ENCODE data around the gene SPACDR.
A peak's percentile ranks its signal among the peaks of the same experiment; 100 is the strongest.

SPACDR gene

DNA sequence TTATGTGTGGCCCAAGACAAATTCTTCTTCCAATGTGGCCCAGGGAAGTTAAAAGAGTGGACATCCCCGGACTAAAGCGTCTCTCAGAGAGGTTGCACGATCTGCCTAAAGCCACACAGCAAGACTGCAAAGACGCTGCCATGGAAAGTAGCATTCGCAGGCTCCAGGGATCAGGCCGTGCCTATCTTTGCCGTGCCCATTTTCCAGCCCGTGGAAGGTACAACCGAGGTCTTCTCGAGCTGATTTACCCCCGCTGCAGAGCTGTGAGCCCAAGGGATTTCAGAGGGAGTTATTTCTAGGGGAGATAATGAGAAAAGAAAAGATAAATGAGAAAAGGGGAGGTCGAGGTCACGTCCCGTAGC is 18.6 kb upstream of the SPACDR start:
- no peak overlapping the region for H3K9ac ChIP-seq (ENCODE audit: low read length)
- H3K27ac ChIP-seq (ENCODE audit: low read depth, low read length): no peak overlapping the region

DNA sequence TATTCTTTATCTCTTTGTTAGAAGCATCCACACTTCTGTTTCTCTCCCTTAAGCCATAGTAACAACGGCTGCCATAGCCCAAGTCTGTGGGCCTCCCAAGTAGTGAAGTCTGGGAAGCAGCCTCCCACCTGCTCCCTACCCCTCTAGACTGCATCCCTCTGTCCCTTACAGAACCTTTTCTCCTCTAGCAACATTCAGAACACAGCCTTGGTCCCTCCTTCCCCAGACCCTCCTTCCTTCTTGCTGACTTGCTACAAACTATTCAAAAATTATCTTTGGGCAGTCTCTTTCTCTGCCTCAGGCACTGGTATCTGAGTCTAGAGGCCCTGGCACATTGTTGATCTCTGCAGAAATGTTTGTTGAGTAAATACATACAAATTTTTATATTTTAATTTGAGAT is 17.4 kb upstream of the SPACDR start:
- H3K9ac ChIP-seq (ENCODE audit: low read length): no peak overlapping the region
- H3K4me1 ChIP-seq (ENCODE audit: control insufficient read depth, insufficient read depth, low read length): peaks cover 7% of the 10 kb centered on the region
- no peaks in the 10 kb centered on the region for H3K36me3 ChIP-seq (ENCODE audit: control insufficient read depth, insufficient read depth, low read length)
- no peak overlapping the region for H3K27ac ChIP-seq (ENCODE audit: low read depth, low read length)
- no peak overlapping the region for H3K4me3 ChIP-seq (ENCODE audit: low read length)
- no peaks in the 10 kb centered on the region for H3K27me3 ChIP-seq (ENCODE audit: control insufficient read depth, insufficient read depth, low read length)

More for the DNA sequence above, 18.6 kb upstream of the SPACDR start:
- H3K4me1 ChIP-seq (ENCODE audit: control insufficient read depth, insufficient read depth, low read length): peaks cover 2% of the 10 kb centered on the region
- peak overlapping the region; percentile 51 for H3K4me3 ChIP-seq (ENCODE audit: low read length)
- H3K27me3 ChIP-seq (ENCODE audit: control insufficient read depth, insufficient read depth, low read length): no peaks in the 10 kb centered on the region
- H3K36me3 ChIP-seq (ENCODE audit: control insufficient read depth, insufficient read depth, low read length): no peaks in the 10 kb centered on the region

DNA sequence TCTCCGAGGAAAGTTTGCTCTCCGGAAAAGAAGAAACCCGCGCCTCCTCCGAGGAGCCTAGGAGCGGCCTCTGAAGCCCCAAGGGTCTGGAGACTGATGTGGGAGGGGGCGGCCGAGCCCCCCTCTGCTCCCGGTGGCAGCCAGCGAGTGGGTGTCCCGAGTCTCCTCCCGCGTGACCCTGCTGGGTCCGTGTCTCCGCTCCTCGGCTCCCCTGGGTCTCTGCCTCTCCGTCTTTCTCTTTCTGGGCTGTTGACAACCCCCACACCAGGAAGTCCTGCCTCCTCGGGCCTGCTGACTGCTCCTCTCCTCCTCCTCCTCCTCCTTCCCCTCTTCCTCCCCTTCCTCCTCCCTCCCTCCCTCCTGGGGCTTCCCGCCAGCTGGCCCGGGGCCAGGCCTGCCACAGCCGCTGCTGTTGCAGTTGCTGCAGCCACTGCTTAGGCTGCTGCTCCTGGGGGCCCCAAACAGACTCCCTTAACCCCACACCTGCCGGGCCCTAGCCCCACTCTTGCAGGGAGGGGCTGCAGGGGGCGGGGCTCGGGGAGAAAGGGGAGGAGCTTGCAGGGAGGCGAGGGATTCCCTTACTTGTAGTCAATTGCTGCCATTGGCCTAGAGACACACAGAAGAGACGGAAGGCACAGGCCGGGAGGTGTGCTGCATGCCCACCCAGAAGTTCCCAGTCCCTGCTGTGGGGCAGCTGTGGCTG is 15.0 kb upstream of the SPACDR start, which contains the start of gene TSC22D4:
TSS of gene TSC22D4 (minus strand) at position 257 of the 703 bp plus-strand sequence. CDS start 1,176 bp downstream, outside the sequence.
- H3K4me1 ChIP-seq (ENCODE audit: control insufficient read depth, insufficient read depth, low read length): peaks cover 14% of the 10 kb centered on the region

DNA sequence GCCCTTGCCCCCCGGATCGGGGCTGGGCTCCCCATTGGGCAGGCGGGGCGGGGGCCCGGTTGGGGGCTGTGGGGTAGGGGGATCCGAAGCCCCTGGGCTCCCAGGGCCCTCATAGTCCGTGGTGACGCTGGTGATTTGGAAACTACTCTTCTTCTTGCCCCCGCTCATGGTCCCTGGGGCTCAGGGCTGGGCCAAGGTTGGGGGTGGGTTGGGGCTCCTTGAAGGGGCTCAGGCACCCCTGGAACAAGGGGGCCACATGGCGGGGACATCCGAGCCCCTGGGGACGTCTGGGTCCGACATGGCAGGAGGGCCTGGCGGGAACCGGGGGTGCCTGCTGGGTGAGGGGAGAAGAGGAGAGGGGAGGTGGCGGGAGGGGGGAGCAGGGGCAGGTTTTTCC is 13.8 kb upstream of the SPACDR start:
- Histone ChIP-seq H3K36me3 (ENCODE audit: control insufficient read depth, insufficient read depth, low read length) (peaks cover 3% of the 10 kb centered on the region), H3K27me3 (ENCODE audit: control insufficient read depth, insufficient read depth, low read length) (no peaks in the 10 kb centered on the region), H3K4me3 (ENCODE audit: low read length) (peak overlapping the region; percentile 97), H3K4me1 (ENCODE audit: control insufficient read depth, insufficient read depth, low read length) (peaks cover 14% of the 10 kb centered on the region), H3K9ac (ENCODE audit: low read length) (no peak overlapping the region), H3K27ac (ENCODE audit: low read depth, low read length) (peak overlapping the region; percentile 95)

More for the DNA sequence above, 15.0 kb upstream of the SPACDR start, which contains the start of gene TSC22D4:
- H3K27me3 ChIP-seq (ENCODE audit: control insufficient read depth, insufficient read depth, low read length): no peaks in the 10 kb centered on the region
- peak within 1 kb of the TSS; percentile 94 for H3K9ac ChIP-seq (ENCODE audit: low read length)
- peak within 1 kb of the TSS; percentile 97 for H3K4me3 ChIP-seq (ENCODE audit: low read length)
- peaks cover under 1% of the 10 kb centered on the region for H3K36me3 ChIP-seq (ENCODE audit: control insufficient read depth, insufficient read depth, low read length)
- H3K27ac ChIP-seq (ENCODE audit: low read depth, low read length): peak within 1 kb of the TSS; percentile 95

DNA sequence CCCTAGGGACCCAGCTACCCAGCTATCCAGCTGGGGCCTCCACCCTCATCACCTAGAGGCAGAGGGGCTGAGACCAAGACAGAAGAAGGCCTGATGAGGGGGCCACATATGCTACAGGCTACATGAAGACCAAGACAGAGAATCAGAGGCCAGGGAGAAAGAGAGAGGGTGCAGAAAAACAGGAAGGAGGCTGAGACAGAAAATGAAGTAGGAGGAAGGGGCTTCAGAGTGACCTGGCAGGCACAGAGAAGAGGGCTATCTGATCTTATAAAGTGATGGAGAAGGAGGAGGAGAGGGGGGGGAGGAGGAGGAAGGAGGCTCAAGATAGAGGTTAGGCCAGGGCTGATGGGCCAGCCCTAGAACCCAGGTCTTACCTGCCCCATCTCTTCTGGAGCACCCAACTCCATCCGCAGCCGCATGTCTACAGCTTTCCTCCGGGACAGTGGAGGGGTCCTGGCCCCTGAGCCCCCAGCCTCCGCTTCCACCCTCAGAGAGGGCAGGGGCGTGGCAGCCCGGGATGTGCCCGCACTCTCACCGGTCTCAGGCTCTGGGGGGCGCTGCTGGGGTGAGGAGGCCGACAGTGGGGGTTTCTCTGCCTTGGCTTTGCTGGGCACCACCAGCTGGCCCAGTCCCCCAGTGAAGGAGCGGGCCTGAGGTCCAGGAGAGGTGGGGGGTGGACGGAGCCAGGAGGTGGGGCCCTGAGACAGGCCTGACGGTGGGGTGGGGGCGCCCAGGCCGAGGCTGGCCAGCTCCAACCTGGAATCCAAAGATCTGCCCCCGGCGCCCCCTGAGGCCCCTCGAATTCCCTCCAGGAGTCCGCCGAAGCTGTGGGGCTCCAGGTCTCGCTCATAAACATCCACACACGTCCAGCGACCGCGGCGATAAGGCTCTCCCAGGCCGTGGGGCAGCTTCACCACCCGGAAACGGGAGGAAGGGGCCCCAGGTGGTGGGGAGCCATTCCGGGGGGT is 13.1 kb upstream of the SPACDR start:
- Histone ChIP-seq H3K4me3 (ENCODE audit: low read length) (peak overlapping the region; percentile 97), H3K9ac (ENCODE audit: low read length) (no peak overlapping the region), H3K27ac (ENCODE audit: low read depth, low read length) (peak overlapping the region; percentile 95), H3K27me3 (ENCODE audit: control insufficient read depth, insufficient read depth, low read length) (no peaks in the 10 kb centered on the region), H3K4me1 (ENCODE audit: control insufficient read depth, insufficient read depth, low read length) (peaks cover 14% of the 10 kb centered on the region), H3K36me3 (ENCODE audit: control insufficient read depth, insufficient read depth, low read length) (peaks cover 3% of the 10 kb centered on the region)

DNA sequence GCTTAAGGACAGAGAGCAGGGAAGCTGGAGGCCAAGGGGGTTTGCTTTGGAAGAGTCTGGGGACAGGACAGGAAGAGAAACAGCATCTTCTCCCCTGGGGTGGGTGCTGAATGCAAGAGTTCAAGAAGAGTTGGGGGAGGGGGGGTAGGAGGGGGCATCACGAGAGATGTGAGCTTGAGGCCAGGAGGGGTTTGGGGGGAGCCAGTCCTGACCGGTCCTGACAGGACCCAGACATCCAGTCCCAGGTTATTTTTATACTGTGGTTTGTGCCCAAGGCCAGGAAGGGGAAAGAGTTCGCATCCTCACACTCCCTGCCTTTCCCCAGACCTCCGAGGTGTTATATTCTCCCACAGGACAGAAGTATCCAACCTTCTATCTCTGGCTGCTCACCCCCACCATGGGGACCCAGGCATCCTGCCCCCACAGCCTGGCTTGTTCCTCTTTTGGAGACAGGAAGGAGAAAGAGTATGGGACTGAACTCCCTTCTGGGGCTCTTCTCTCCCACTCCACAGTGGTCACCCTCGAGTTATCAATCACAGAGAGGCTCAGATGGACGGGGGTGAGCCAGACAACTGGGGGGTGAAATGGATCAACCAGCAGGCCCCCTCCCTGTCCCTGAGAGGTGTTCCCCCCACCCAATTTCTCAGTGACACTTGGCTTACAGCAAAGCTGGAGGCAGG is 12.2 kb upstream of the SPACDR start:
- Histone ChIP-seq H3K27me3 (ENCODE audit: control insufficient read depth, insufficient read depth, low read length) (no peaks in the 10 kb centered on the region), H3K4me3 (ENCODE audit: low read length) (peak overlapping the region; percentile 97), H3K9ac (ENCODE audit: low read length) (no peak overlapping the region), H3K4me1 (ENCODE audit: control insufficient read depth, insufficient read depth, low read length) (peaks cover 14% of the 10 kb centered on the region), H3K36me3 (ENCODE audit: control insufficient read depth, insufficient read depth, low read length) (peaks cover 3% of the 10 kb centered on the region), H3K27ac (ENCODE audit: low read depth, low read length) (peak overlapping the region; percentile 53)

DNA sequence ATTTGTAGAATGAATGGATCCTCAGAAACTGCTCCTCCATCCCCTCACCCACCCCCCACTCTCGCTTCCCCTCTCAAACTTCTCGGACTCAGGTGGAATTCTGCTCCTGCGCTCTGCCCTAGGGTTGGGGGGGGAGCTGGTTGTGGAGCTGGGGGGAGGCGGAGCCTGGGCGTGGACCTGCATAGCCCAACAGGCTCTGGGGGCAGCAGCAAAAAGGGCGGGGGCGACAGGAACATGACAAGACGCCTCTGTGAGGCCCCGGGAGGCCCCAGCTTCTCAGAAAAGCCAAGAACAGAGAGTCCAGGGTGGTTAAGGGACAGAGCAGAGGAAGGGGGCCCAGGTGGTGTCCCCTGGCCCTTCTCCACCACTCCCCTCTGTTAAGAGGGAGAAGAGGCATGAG is 11.5 kb upstream of the SPACDR start:
- H3K36me3 ChIP-seq (ENCODE audit: control insufficient read depth, insufficient read depth, low read length): peaks cover 6% of the 10 kb centered on the region
- H3K4me1 ChIP-seq (ENCODE audit: control insufficient read depth, insufficient read depth, low read length): peaks cover 14% of the 10 kb centered on the region
- no peak overlapping the region for H3K9ac ChIP-seq (ENCODE audit: low read length)
- H3K27ac ChIP-seq (ENCODE audit: low read depth, low read length): peak overlapping the region; percentile 53
- H3K4me3 ChIP-seq (ENCODE audit: low read length): peak overlapping the region; percentile 50
- H3K27me3 ChIP-seq (ENCODE audit: control insufficient read depth, insufficient read depth, low read length): no peaks in the 10 kb centered on the region

DNA sequence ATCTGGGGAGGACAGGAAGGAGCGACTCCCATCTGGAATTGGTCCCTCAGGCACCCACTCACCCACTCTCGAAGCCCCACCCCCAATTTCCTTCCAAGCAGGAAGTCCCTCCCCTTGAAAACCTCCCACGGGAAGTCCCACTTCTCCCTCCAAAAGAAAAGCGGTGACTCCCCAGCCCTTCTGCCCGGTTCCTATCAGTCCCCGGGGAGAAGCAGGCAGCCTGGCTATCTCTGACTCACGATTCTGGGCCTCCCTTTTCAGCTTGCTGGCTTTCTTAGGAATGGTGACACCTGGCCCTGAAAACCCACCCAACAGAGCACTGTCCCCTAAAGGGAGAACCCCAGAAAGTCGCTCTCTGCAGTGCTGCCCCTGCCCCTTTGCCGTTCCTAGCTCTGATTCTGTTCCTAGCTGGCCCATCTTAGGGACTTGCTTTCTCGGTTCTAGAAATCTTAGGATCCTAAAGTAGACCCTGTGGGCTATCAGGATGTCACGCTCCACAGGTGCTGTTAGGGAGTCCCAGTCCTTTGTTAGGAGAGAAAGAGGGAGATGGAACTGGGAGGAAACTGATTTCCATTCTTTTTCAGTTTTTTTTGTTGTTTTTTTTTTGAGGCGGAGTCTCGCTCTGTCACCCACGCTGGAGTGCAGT is 8.9 kb upstream of the SPACDR start:
- Histone ChIP-seq H3K27ac (ENCODE audit: low read depth, low read length) (no peak overlapping the region), H3K4me1 (ENCODE audit: control insufficient read depth, insufficient read depth, low read length) (peaks cover 15% of the 10 kb centered on the region), H3K27me3 (ENCODE audit: control insufficient read depth, insufficient read depth, low read length) (no peaks in the 10 kb centered on the region), H3K36me3 (ENCODE audit: control insufficient read depth, insufficient read depth, low read length) (peaks cover 6% of the 10 kb centered on the region), H3K4me3 (ENCODE audit: low read length) (no peak overlapping the region), H3K9ac (ENCODE audit: low read length) (no peak overlapping the region)

DNA sequence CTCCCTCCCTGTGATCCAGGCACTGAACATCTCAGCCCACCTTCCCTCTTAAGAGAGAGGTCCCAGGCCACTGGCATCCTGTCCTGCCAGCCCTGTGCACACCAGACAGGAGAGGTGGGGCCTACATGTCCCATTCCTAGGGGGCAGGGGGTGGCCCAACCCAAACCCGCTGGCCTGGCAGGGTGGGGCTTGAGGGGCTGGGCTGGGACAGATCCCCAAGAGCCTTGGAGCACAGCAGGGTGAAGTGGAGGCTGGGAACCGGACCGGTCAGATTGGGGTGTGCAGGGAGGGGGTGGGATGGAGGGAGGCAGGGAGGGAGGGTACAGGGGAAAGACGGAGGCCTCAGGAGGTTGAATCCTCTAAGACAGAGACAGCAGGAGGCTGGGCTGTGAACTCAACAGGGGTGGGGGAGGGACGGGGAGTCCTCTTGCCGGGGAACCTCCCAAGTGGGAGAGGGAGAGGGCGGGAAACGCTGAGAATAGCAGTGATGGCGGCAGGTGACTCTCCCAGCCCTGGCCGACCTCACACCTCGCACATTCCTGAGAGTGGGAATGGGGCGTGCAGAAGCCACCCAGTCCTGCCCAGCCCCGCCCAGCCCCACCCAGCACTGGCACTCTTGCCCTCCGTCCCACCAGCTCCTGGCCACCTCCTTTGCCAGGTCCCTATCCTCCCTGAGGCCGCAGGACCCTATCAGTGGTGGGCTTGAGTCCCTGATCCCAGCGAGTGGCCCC is 8.2 kb upstream of the SPACDR start:
- Histone ChIP-seq H3K4me1 (ENCODE audit: control insufficient read depth, insufficient read depth, low read length) (peaks cover 15% of the 10 kb centered on the region), H3K4me3 (ENCODE audit: low read length) (no peak overlapping the region), H3K27me3 (ENCODE audit: control insufficient read depth, insufficient read depth, low read length) (no peaks in the 10 kb centered on the region), H3K27ac (ENCODE audit: low read depth, low read length) (no peak overlapping the region), H3K9ac (ENCODE audit: low read length) (no peak overlapping the region), H3K36me3 (ENCODE audit: control insufficient read depth, insufficient read depth, low read length) (peaks cover 6% of the 10 kb centered on the region)

DNA sequence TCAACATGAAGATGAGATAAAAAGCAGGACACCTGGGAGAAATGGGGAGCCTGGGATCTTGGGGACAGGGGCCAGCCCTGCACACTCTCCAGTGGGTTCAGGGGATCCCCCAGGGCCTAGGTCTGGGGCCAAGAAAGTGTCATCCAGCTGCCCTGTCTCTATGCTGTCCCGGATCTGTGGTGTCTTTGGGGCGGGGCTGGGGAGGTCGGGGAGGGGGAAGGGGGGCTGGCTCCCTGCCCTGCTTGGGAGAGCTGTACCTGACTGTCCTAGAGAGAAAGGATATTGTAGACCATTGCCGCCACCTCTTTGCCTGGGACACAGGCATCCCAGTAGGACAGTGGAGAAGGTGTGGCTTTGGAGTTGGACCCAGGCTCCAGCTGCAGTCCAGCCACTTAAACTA is 7.0 kb upstream of the SPACDR start:
- Histone ChIP-seq H3K9ac (ENCODE audit: low read length) (no peak overlapping the region), H3K4me1 (ENCODE audit: control insufficient read depth, insufficient read depth, low read length) (peaks cover 10% of the 10 kb centered on the region), H3K36me3 (ENCODE audit: control insufficient read depth, insufficient read depth, low read length) (peaks cover 9% of the 10 kb centered on the region), H3K27ac (ENCODE audit: low read depth, low read length) (no peak overlapping the region), H3K4me3 (ENCODE audit: low read length) (no peak overlapping the region), H3K27me3 (ENCODE audit: control insufficient read depth, insufficient read depth, low read length) (no peaks in the 10 kb centered on the region)

DNA sequence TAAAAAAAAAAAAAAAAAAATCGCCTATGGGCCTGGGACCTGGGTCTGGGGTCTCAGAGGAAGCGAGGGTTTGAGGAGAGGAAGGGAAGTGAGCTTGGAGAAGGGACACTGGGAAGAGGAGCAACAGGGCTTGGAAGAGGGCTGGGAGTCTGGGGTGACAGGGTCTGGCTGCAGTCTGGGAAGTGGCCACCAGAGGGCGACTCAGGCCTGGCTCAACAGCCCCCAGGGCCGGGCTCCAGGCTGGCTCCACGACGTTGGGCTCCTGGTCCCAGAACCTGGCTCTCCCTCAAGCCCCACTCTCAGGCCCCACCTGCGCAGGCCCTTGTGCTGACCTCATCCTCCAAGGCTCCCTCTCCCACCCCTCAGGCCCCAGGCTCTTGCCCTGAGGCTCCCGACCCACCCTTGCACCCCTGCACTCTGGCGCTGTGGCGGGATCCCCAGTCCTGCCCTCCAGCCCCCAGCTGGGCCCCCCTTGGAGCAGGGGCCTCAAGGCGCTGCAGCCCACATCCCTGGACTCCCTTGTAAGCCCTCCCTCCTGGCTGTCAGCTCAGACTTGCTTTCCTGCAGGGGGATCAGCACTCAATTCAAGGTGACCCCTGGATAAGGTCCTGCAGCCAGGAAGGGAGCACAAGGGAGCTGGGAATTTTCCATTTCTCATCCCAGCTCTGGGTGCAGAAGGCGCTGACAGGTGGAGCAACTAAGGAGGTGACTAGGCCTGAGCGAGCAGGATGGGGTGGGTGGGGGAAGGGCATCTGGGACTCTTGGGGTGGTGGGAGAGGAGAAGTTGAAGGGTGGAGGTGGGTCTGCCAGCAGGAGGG is 5.4 kb upstream of the SPACDR start:
- Histone ChIP-seq H3K36me3 (ENCODE audit: control insufficient read depth, insufficient read depth, low read length) (peaks cover 9% of the 10 kb centered on the region), H3K9ac (ENCODE audit: low read length) (no peak overlapping the region), H3K4me1 (ENCODE audit: control insufficient read depth, insufficient read depth, low read length) (peaks cover 6% of the 10 kb centered on the region), H3K4me3 (ENCODE audit: low read length) (no peak overlapping the region), H3K27me3 (ENCODE audit: control insufficient read depth, insufficient read depth, low read length) (no peaks in the 10 kb centered on the region), H3K27ac (ENCODE audit: low read depth, low read length) (no peak overlapping the region)
